ENCODE results near the gene USP17L21.
"Not testable (repeated sequence)": the region's sequence is repeated elsewhere in the genome, so short reads cannot be mapped to it uniquely, and the experiment has no call there.

GRCh38 chr4:9253078-9253477, 9.6 kb upstream of the USP17L21 start, which contains the start of gene USP17L19:
- not testable (repeated sequence) for TF ChIP-seq CTCF, POLR2A (IDR thresholded peaks at IDR 0.05)
